Trophoblast cell (in vitro differentiated cells and primary cell): Measurements from ENCODE around the gene AMBRA1.

ENCODE experiments used
- DNase-seq, 2 donors: peaks; one replicate each; pipeline ENCODE4 v3.0.0-alpha.2; 2016
- H2AFZ ChIP-seq: 2 replicates; pipeline ENCODE4 v1.6.1; 2013; ENCODE audit warnings: low read length, moderate library complexity, mild to moderate bottlenecking; ENCODE audit not compliant: insufficient read depth, poor library complexity
- H2AK5ac ChIP-seq: 2 replicates; pipeline ENCODE4 v1.6.1; 2013; ENCODE audit warnings: mild to moderate bottlenecking, low read length
- H2BK120ac ChIP-seq: 2 replicates; pipeline ENCODE4 v1.6.1; 2013; ENCODE audit warnings: low read length, mild to moderate bottlenecking, moderate library complexity; ENCODE audit not compliant: insufficient read depth, poor library complexity
- H2BK12ac ChIP-seq: 2 replicates; pipeline ENCODE4 v1.6.1; 2013; ENCODE audit warnings: mild to moderate bottlenecking, low read length, moderate library complexity
- H2BK5ac ChIP-seq: 2 replicates; pipeline ENCODE4 v1.6.1; 2013; ENCODE audit warnings: low read length, low read depth, moderate library complexity, mild to moderate bottlenecking; ENCODE audit not compliant: poor library complexity
- H3K14ac ChIP-seq: 2 replicates; pipeline ENCODE4 v1.6.1; 2013; ENCODE audit warnings: mild to moderate bottlenecking, low read length
- H3K18ac ChIP-seq: 2 replicates; pipeline ENCODE4 v1.6.1; 2013; ENCODE audit warnings: mild to moderate bottlenecking, low read length
- H3K23ac ChIP-seq: 2 replicates; pipeline ENCODE4 v1.6.1; 2013; ENCODE audit warnings: low read length
- H3K27ac ChIP-seq: 2 replicates; pipeline ENCODE4 v1.5.1; 2013; ENCODE audit warnings: low read depth, mild to moderate bottlenecking, inconsistent platforms, low read length, moderate library complexity
- H3K27me3 ChIP-seq: 2 replicates; pipeline ENCODE4 v1.6.1; 2013; ENCODE audit warnings: inconsistent platforms, mild to moderate bottlenecking, low read length, moderate library complexity; ENCODE audit not compliant: insufficient read depth
- H3K36me3 ChIP-seq, 2 experiments: 1 replicate in 1 of 2; 2 replicates in 1 of 2; pipeline ENCODE4 v1.6.1; 2013; ENCODE audit warnings: low read length in 2 of 2, mild to moderate bottlenecking in 2 of 2, moderate library complexity in 1 of 2; ENCODE audit not compliant: insufficient read depth in 2 of 2, control insufficient read depth in 1 of 2
- H3K4ac ChIP-seq: 2 replicates; pipeline ENCODE4 v1.6.1; 2013; ENCODE audit warnings: low read depth, mild to moderate bottlenecking, low read length, moderate library complexity
- H3K4me1 ChIP-seq, 2 experiments: 1 replicate in 1 of 2; 2 replicates in 1 of 2; pipeline ENCODE4 v1.6.1; 2013; ENCODE audit warnings: low read length in 2 of 2, mild to moderate bottlenecking in 2 of 2, moderate library complexity in 1 of 2; ENCODE audit not compliant: insufficient read depth in 2 of 2, control insufficient read depth in 1 of 2
- H3K4me2 ChIP-seq: 2 replicates; pipeline ENCODE4 v1.6.1; 2013; ENCODE audit warnings: inconsistent platforms, mild to moderate bottlenecking, low read length, moderate library complexity
- H3K4me3 ChIP-seq: 2 replicates; pipeline ENCODE4 v1.5.1; 2013; ENCODE audit warnings: mild to moderate bottlenecking, low read depth, low read length, inconsistent platforms
- H3K79me1 ChIP-seq: one replicate; pipeline ENCODE4 v1.6.1; 2013; ENCODE audit warnings: low read length
- H3K79me2 ChIP-seq: 2 replicates; pipeline ENCODE4 v1.6.1; 2013; ENCODE audit warnings: low read length, mild to moderate bottlenecking; ENCODE audit not compliant: control insufficient read depth, insufficient read depth, poor library complexity
- H3K9ac ChIP-seq: 2 replicates; pipeline ENCODE4 v1.6.1; 2013; ENCODE audit warnings: mild to moderate bottlenecking, low read length
- H3K9me3 ChIP-seq: 2 replicates; pipeline ENCODE4 v1.6.1; 2013; ENCODE audit warnings: low read depth, mild to moderate bottlenecking, control low read depth, inconsistent platforms, low read length; ENCODE audit not compliant: insufficient read depth
- H4K12ac ChIP-seq: 2 replicates; pipeline ENCODE4 v1.6.1; 2013; ENCODE audit warnings: low read depth, mild to moderate bottlenecking, low read length, moderate library complexity
- H4K8ac ChIP-seq: 2 replicates; pipeline ENCODE4 v1.6.1; 2013; ENCODE audit warnings: low read depth, mild to moderate bottlenecking, low read length, moderate library complexity
- H4K91ac ChIP-seq: one replicate; pipeline ENCODE4 v1.6.1; 2013; ENCODE audit warnings: low read depth, mild to moderate bottlenecking, low read length, moderate library complexity
- WGBS: extraction: QIAGEN DNeasy Blood & Tissue Kit; methylation state at CpG from one replicate; pipeline ENCODE4 v1.1.7; 2013; ENCODE audit warnings: missing lambda C conversion rate; ENCODE audit not compliant: insufficient read length, insufficient coverage; ENCODE audit errors: extremely low coverage; 5-methylcytosine and 5-hydroxymethylcytosine counted together

Gene AMBRA1

GRCh38 chr11:46364056-46364455 lies 229.8 kb downstream of the AMBRA1 start:
- H3K4me2 ChIP-seq, result no peak overlapping the region
- no peak overlapping the region for H2BK5ac ChIP-seq
- DNase-seq, result no peak
- H3K18ac ChIP-seq, result no peak overlapping the region
- H3K4me1 ChIP-seq, result peaks cover 7 to 12% of the 10 kb centered on the region in 2 experiments
- no peak overlapping the region for H2BK120ac ChIP-seq
- H2BK12ac ChIP-seq, result no peak overlapping the region
- H4K12ac ChIP-seq, result no peak overlapping the region
- no peak overlapping the region for H2AFZ ChIP-seq
- H3K4me3 ChIP-seq, result no peak overlapping the region
- no peak overlapping the region for H3K4ac ChIP-seq
- no peak overlapping the region for H2AK5ac ChIP-seq
- no peak overlapping the region for H4K8ac ChIP-seq
- H3K79me2 ChIP-seq, result peaks cover 2% of the 10 kb centered on the region
- H3K9me3 ChIP-seq, result no peaks in the 10 kb centered on the region
- no peak overlapping the region for H3K27ac ChIP-seq
- no peak overlapping the region for H3K9ac ChIP-seq
- H3K23ac ChIP-seq, result no peak overlapping the region
- H3K14ac ChIP-seq, result no peak overlapping the region
- peaks cover 18 to 26% of the 10 kb centered on the region in 2 experiments for H3K36me3 ChIP-seq
- H4K91ac ChIP-seq, result no peak overlapping the region
- WGBS, result no CpG with 5 or more reads among the region's 9 CpGs
- H3K27me3 ChIP-seq, result no peaks in the 10 kb centered on the region
- no peaks in the 10 kb centered on the region for H3K79me1 ChIP-seq

GRCh38 chr11:46363455-46364005 lies 230.3 kb downstream of the AMBRA1 start:
- Histone ChIP-seq H3K9ac (no peak overlapping the region), H3K18ac (no peak overlapping the region), H3K27me3 (no peaks in the 10 kb centered on the region), H4K8ac (no peak overlapping the region), H2BK5ac (no peak overlapping the region), H4K91ac (no peak overlapping the region), H3K79me2 (peaks cover 2% of the 10 kb centered on the region), H3K9me3 (no peaks in the 10 kb centered on the region), H3K4me1 (peaks cover 7 to 12% of the 10 kb centered on the region in 2 experiments), H3K36me3 (peaks cover 16 to 24% of the 10 kb centered on the region in 2 experiments), H3K27ac (no peak overlapping the region), H2BK120ac (no peak overlapping the region), H3K23ac (no peak overlapping the region), H4K12ac (no peak overlapping the region), H2BK12ac (no peak overlapping the region), H3K4ac (no peak overlapping the region), H3K4me3 (no peak overlapping the region), H2AK5ac (no peak overlapping the region), H3K79me1 (no peaks in the 10 kb centered on the region), H3K4me2 (no peak overlapping the region), H2AFZ (no peak overlapping the region), H3K14ac (no peak overlapping the region)
- no CpG with 5 or more reads among the region's 21 CpGs for WGBS
- peak in 1 of 2 donors; percentile 41 for DNase-seq

GRCh38 chr11:46363031-46363407 lies 230.8 kb downstream of the AMBRA1 start:
- peaks cover 11 to 19% of the 10 kb centered on the region in 2 experiments for H3K36me3 ChIP-seq
- H3K27ac ChIP-seq, result no peak overlapping the region
- no peak overlapping the region for H4K91ac ChIP-seq
- no CpG with 5 or more reads among the region's 9 CpGs for WGBS
- H3K4me2 ChIP-seq, result no peak overlapping the region
- no peak overlapping the region for H3K4me3 ChIP-seq
- no peaks in the 10 kb centered on the region for H3K9me3 ChIP-seq
- H2BK120ac ChIP-seq, result no peak overlapping the region
- peak; percentile 27 to 58 for DNase-seq
- H3K4me1 ChIP-seq, result peaks cover 7 to 12% of the 10 kb centered on the region in 2 experiments
- H2BK12ac ChIP-seq, result no peak overlapping the region
- no peak overlapping the region for H3K23ac ChIP-seq
- no peak overlapping the region for H2BK5ac ChIP-seq
- H3K4ac ChIP-seq, result no peak overlapping the region
- H3K18ac ChIP-seq, result no peak overlapping the region
- H3K9ac ChIP-seq, result no peak overlapping the region
- no peak overlapping the region for H2AFZ ChIP-seq
- no peak overlapping the region for H4K8ac ChIP-seq
- H3K79me1 ChIP-seq, result no peaks in the 10 kb centered on the region
- peaks cover 2% of the 10 kb centered on the region for H3K79me2 ChIP-seq
- H2AK5ac ChIP-seq, result no peak overlapping the region
- H3K27me3 ChIP-seq, result no peaks in the 10 kb centered on the region
- no peak overlapping the region for H3K14ac ChIP-seq
- H4K12ac ChIP-seq, result no peak overlapping the region

- Histone ChIP-seq H3K27ac (no peak overlapping the region), H3K18ac (peak overlapping the region; percentile 16), H3K9me3 (no peaks in the 10 kb centered on the region), H4K91ac (no peak overlapping the region), H3K79me1 (no peaks in the 10 kb centered on the region), H3K9ac (no peak overlapping the region), H3K23ac (no peak overlapping the region), H2AFZ (no peak overlapping the region), H4K12ac (no peak overlapping the region), H2BK12ac (no peak overlapping the region), H3K4ac (peak overlapping the region; percentile 5), H3K4me1 (peaks cover 11 to 12% of the 10 kb centered on the region in 2 experiments), H3K4me3 (no peak overlapping the region), H3K36me3 (peaks cover 7 to 17% of the 10 kb centered on the region in 2 experiments), H2BK5ac (no peak overlapping the region), H2AK5ac (no peak overlapping the region), H3K27me3 (no peaks in the 10 kb centered on the region), H4K8ac (no peak overlapping the region), H3K14ac (no peak overlapping the region), H2BK120ac (no peak overlapping the region), H3K79me2 (peaks cover 2% of the 10 kb centered on the region), H3K4me2 (no peak overlapping the region)
- WGBS, result no CpG with 5 or more reads among the region's 20 CpGs
- DNase-seq, result no peak
Measured at GRCh38 chr11:46362156-46363030, 231.4 kb downstream of the AMBRA1 start.
